ENCODE results near the gene CAMTA1.

DNA sequence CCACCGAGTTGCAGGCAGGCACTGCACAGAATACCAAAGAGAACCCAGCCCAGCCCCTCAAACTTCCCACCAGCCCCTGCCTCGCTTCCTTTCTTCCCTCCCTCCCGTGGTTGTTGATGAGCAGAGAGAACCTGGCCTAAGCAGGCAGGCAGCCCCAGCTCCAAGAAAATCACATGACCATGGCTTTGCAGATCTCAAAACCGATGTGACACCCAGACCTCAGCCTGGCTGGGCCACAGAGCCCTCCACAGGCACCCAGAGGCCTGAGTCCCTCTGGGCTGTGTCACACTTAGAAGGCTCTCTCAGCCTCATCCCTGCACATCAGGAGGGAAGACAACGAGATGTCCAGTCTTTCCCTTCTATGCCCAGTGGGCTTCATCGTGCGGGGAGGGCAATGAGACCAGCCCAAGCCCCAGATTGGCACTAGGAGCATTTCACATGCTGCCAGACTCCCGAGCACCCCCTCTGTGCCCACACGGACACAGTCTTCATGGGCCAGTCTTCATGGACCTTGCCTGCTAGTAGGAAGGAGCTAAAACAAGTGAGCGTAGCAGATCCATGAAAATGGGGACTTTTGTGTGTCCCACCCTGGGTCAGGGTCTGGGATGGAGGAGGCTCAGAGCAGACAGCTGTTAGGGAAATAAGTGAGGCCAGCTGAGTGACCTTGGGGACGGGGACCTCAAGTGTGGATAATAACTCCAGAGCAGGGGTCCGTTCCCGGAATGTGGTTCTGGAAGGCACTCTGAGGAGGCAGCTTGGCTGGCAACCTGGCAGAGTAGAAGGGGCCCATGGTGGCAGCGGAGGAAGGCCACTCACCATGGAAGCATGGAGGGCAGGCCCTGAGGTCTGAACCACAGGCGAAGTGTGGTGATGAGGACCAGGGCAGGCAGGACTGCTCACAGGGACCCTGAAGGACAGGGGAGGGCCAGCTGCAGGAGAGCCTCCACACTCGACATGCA, 781.4 kb downstream of the CAMTA1 start:
- TF ChIP-seq, protein P1, sequence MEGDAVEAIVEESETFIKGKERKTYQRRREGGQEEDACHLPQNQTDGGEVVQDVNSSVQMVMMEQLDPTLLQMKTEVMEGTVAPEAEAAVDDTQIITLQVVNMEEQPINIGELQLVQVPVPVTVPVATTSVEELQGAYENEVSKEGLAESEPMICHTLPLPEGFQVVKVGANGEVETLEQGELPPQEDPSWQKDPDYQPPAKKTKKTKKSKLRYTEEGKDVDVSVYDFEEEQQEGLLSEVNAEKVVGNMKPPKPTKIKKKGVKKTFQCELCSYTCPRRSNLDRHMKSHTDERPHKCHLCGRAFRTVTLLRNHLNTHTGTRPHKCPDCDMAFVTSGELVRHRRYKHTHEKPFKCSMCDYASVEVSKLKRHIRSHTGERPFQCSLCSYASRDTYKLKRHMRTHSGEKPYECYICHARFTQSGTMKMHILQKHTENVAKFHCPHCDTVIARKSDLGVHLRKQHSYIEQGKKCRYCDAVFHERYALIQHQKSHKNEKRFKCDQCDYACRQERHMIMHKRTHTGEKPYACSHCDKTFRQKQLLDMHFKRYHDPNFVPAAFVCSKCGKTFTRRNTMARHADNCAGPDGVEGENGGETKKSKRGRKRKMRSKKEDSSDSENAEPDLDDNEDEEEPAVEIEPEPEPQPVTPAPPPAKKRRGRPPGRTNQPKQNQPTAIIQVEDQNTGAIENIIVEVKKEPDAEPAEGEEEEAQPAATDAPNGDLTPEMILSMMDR (IDR thresholded peaks at IDR 0.05) = no peak
- TF ChIP-seq, protein P2, sequence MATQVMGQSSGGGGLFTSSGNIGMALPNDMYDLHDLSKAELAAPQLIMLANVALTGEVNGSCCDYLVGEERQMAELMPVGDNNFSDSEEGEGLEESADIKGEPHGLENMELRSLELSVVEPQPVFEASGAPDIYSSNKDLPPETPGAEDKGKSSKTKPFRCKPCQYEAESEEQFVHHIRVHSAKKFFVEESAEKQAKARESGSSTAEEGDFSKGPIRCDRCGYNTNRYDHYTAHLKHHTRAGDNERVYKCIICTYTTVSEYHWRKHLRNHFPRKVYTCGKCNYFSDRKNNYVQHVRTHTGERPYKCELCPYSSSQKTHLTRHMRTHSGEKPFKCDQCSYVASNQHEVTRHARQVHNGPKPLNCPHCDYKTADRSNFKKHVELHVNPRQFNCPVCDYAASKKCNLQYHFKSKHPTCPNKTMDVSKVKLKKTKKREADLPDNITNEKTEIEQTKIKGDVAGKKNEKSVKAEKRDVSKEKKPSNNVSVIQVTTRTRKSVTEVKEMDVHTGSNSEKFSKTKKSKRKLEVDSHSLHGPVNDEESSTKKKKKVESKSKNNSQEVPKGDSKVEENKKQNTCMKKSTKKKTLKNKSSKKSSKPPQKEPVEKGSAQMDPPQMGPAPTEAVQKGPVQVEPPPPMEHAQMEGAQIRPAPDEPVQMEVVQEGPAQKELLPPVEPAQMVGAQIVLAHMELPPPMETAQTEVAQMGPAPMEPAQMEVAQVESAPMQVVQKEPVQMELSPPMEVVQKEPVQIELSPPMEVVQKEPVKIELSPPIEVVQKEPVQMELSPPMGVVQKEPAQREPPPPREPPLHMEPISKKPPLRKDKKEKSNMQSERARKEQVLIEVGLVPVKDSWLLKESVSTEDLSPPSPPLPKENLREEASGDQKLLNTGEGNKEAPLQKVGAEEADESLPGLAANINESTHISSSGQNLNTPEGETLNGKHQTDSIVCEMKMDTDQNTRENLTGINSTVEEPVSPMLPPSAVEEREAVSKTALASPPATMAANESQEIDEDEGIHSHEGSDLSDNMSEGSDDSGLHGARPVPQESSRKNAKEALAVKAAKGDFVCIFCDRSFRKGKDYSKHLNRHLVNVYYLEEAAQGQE (IDR thresholded peaks at IDR 0.05; ENCODE audit: insufficient read depth in 1 of 2, low read depth in 2 of 2, low read length in 1 of 2) = no peak
